Activated CD4-positive, alpha-beta T cell treated with anti-CD3 and anti-CD28 coated beads, Interleukin-2, amount 10 ng/mL, durations not matched to agents 7 days and 5 days (primary cell): Measurements from ENCODE around the gene CDC23. TPM values are rescaled to one million over a fixed set of nuclear protein-coding genes. Genes with fewer than 3 reads are reported as not detected.

Source experiments
- CTCF ChIA-PET: fragments of 350-600 bp; sonication (Branson Sonifier 250); formaldehyde crosslinking; loops from one replicate; lab custom pipeline; 2021; ENCODE audit warnings: antibody characterized with exemption; lab: Charles Lee
- POLR2A ChIA-PET: fragments of 350-600 bp; sonication (Branson Sonifier 250); formaldehyde crosslinking; loops from one replicate; lab custom pipeline; 2021; ENCODE audit warnings: antibody characterized with exemption; lab: Charles Lee
- DNase-seq: peaks from one replicate; pipeline ENCODE4 v3.0.0-alpha.2; 2020
- H3K27ac Mint-ChIP-seq: one replicate; pipeline ENCODE4 v1.8.0; 2021; ENCODE audit warnings: mild to moderate bottlenecking, moderate library complexity, mixed read lengths
- H3K27me3 Mint-ChIP-seq: one replicate; pipeline ENCODE4 v1.8.0; 2021; ENCODE audit warnings: mixed read lengths
- H3K36me3 Mint-ChIP-seq: one replicate; pipeline ENCODE4 v1.8.0; 2021; ENCODE audit warnings: low read depth, mixed read lengths
- H3K4me1 Mint-ChIP-seq: one replicate; pipeline ENCODE4 v1.8.0; 2021; ENCODE audit warnings: mixed read lengths
- H3K4me3 Mint-ChIP-seq: one replicate; pipeline ENCODE4 v1.8.0; 2021; ENCODE audit warnings: mild to moderate bottlenecking, moderate library complexity, mixed read lengths
- H3K9me3 Mint-ChIP-seq: one replicate; pipeline ENCODE4 v1.8.0; 2021; ENCODE audit warnings: mixed read lengths
- total RNA-seq, 2 experiments: library from RNA; stranded (reverse); gene quantifications; one replicate each; pipeline ENCODE4 v1.2.3, GENCODE V29; 2021

CDC23 gene
- total RNA-seq, 2 experiments from 2014 or later = 32.2 to 34.6 TPM

GRCh38 chr5:138138949-138139780 is 74.0 kb downstream of the CDC23 start, which contains the start of gene NME5:
Gene NME5 (minus strand): TSS chr5:138139428. CDS start chr5:138138780, 648 bp downstream.
- H3K27ac Mint-ChIP-seq = no peak within 1 kb of the TSS
- H3K4me1 Mint-ChIP-seq = peaks cover 6% of the 10 kb centered on the region
- CTCF ChIA-PET = no interaction called here
- H3K4me3 Mint-ChIP-seq = no peak within 1 kb of the TSS
- no peaks in the 10 kb centered on the region for H3K36me3 Mint-ChIP-seq
- H3K9me3 Mint-ChIP-seq = no peaks in the 10 kb centered on the region
- POLR2A ChIA-PET = no interaction called here
- DNase-seq = no peak
- H3K27me3 Mint-ChIP-seq = peaks cover 12% of the 10 kb centered on the region

Other genes with a start within 250 kb of the CDC23 start
- 10 to 100 TPM; 31.3 to 35.2 TPM for gene FAM13B, start 180.2 kb downstream of the CDC23 start, total RNA-seq
- gene WNT8A, start 129.3 kb downstream of the CDC23 start, total RNA-seq = not detected
- not detected for gene NME5, start 73.9 kb downstream of the CDC23 start, total RNA-seq
- 10 to 100 TPM; 74.6 to 77.1 TPM for gene BRD8, start 34.7 kb downstream of the CDC23 start, total RNA-seq
- gene KIF20A, start 34.2 kb downstream of the CDC23 start, total RNA-seq = 10 to 100 TPM; 70.9 to 74.7 TPM
- gene GFRA3, start 61.3 kb upstream of the CDC23 start, total RNA-seq = under 1 TPM; 0.15 to 0.21 TPM
- gene CDC25C, start 118.5 kb upstream of the CDC23 start, total RNA-seq = 10 to 100 TPM; 15.8 to 19.0 TPM
- 10 to 100 TPM; 23.7 to 25.5 TPM for gene FAM53C, start 124.9 kb upstream of the CDC23 start, total RNA-seq
- 10 to 100 TPM; 60.4 to 65.7 TPM for gene KDM3B, start 139.4 kb upstream of the CDC23 start, total RNA-seq
- gene REEP2, start 225.7 kb upstream of the CDC23 start, total RNA-seq = under 1 TPM; 0.62 to 0.77 TPM